ENCODE data around the gene OR56B1. TPM values are rescaled to one million over a fixed set of nuclear protein-coding genes. Genes with fewer than 3 reads are reported as not detected.
"Not testable (repeated sequence)": the region's sequence is repeated elsewhere in the genome, so short reads cannot be mapped to it uniquely, and the experiment has no call there.

Gene OR56B1, protein sequence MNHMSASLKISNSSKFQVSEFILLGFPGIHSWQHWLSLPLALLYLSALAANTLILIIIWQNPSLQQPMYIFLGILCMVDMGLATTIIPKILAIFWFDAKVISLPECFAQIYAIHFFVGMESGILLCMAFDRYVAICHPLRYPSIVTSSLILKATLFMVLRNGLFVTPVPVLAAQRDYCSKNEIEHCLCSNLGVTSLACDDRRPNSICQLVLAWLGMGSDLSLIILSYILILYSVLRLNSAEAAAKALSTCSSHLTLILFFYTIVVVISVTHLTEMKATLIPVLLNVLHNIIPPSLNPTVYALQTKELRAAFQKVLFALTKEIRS
- under 1 TPM in 1 of 4 donors, not detected in 3; 0.29 TPM for total RNA-seq

DNA sequence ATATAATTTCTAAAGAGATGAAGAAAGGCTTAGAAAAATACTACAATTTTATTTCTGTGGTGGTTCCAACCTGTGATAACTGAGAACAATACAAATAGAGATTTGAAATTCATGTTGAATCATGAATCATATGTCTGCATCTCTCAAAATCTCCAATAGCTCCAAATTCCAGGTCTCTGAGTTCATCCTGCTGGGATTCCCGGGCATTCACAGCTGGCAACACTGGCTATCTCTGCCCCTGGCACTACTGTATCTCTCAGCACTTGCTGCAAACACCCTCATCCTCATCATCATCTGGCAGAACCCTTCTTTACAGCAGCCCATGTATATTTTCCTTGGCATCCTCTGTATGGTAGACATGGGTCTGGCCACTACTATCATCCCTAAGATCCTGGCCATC, at the start of gene OR56B1:
TSS of gene OR56B1 (plus strand) at position 53 of the 400 bp plus-strand sequence. CDS start at position 122, 69 bp downstream.
- H3K4me3 ChIP-seq (ENCODE audit: low read depth, poor library complexity, severe bottlenecking): no peak within 1 kb of the TSS
- no peak for DNase-seq (ENCODE audit: low spot score in 2 of 2)
- WGBS, 2 donors: 70% methylated on average over 1 of the region's 1 CpG
- intact Hi-C loops (cut with DNase I; ENCODE audit: low total_unique reads): no loop called here
- TF ChIP-seq, protein P1, sequence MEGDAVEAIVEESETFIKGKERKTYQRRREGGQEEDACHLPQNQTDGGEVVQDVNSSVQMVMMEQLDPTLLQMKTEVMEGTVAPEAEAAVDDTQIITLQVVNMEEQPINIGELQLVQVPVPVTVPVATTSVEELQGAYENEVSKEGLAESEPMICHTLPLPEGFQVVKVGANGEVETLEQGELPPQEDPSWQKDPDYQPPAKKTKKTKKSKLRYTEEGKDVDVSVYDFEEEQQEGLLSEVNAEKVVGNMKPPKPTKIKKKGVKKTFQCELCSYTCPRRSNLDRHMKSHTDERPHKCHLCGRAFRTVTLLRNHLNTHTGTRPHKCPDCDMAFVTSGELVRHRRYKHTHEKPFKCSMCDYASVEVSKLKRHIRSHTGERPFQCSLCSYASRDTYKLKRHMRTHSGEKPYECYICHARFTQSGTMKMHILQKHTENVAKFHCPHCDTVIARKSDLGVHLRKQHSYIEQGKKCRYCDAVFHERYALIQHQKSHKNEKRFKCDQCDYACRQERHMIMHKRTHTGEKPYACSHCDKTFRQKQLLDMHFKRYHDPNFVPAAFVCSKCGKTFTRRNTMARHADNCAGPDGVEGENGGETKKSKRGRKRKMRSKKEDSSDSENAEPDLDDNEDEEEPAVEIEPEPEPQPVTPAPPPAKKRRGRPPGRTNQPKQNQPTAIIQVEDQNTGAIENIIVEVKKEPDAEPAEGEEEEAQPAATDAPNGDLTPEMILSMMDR (IDR thresholded peaks at IDR 0.05): no peak
- no peak for TF ChIP-seq POLR2A (IDR thresholded peaks at IDR 0.05)

DNA sequence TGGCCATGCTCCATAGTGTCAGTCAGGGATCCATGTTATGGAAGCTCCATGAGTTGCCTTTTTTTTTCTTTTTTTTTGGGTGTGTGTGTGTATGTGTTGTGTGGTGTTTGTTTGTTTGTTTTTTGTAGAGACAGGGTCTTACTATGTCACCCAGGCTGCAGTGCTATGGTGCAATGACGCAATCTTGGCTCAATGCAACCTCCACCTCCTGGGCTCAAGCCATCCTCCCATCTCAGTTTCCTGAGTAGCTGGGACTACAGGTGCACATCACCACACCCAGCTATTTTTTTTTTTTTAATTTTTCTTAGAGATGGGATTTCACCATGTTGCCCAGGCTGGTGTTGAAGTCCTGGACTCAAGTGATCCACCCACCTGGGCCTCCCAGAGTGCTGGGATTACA, 47.8 kb upstream of the OR56B1 start:
- TF ChIP-seq POLR2A (IDR thresholded peaks at IDR 0.05): no peak
- TF ChIP-seq, protein P1 (IDR thresholded peaks at IDR 0.05): no peak
- intact Hi-C loops (cut with DNase I; ENCODE audit: low total_unique reads): no loop called here
- 95 to 96% methylated on average over 1 of the region's 1 CpG for WGBS, 2 donors
- DNase-seq (ENCODE audit: low spot score in 2 of 2): no peak
- H3K4me3 ChIP-seq (ENCODE audit: low read depth, poor library complexity, severe bottlenecking): no peak overlapping the region

DNA sequence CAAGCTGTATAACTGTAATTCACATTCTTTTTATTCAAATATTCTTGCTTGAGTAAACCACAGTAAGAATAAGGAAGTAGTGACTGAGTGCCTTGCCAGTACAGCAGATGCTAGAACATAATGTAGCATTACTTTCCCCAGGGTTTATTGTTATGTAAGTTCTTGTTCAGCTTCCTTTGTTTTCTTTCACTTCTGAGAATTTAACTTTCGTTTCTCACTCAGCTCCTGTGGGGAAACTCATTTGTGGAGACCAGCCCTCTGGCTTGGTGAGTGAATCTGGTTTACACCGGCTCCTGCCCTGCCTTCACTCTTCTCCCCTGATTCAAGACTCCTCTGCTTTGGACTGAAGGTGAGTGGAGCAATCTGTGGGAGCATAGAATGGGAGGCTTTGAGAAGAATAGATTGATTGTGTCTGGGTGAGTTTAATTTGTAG, 46.7 kb upstream of the OR56B1 start, which contains the start of gene TRIM22:
TSS of gene TRIM22 (plus strand) at position 240 of the 433 bp plus-strand sequence. CDS start 6,443 bp downstream, outside the sequence.
- peak in 1 of 2 donors; percentile 35 for DNase-seq (ENCODE audit: low spot score in 2 of 2)
- TF ChIP-seq POLR2A (IDR thresholded peaks at IDR 0.05): no peak
- TF ChIP-seq, protein P1 (IDR thresholded peaks at IDR 0.05): no peak
- WGBS, 2 donors: 3 to 4% methylated on average over 2 of the region's 2 CpGs
- peak within 1 kb of the TSS; percentile 25 for H3K4me3 ChIP-seq (ENCODE audit: low read depth, poor library complexity, severe bottlenecking)
- intact Hi-C loops (cut with DNase I; ENCODE audit: low total_unique reads): no loop called here

DNA sequence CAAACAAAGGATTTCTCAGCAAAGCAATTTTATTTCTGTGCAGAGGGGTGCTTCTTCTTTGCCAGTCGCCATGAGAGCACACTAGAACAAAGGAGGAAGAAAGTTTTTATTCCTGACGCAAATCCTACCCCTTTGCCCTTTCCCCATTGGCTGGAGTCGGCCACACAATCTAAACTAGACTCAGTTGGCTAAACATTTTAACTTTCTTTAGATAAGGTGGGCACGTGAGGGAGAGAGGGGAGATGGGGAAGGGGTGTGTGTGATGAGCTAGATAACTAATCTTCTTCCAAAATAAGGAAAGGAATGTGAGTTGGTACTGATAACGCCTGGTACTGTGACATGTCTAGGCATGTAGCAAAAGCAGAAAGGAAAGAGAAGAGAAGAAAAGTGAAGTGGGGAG, 46.0 kb upstream of the OR56B1 start:
- TF ChIP-seq, protein P1 (IDR thresholded peaks at IDR 0.05): no peak
- TF ChIP-seq POLR2A (IDR thresholded peaks at IDR 0.05): no peak
- no peak for DNase-seq (ENCODE audit: low spot score in 2 of 2)
- whole genome bisulfite sequencing, 2 donors: 11 to 13% methylated on average over 5 of the region's 5 CpGs
- intact Hi-C loops (cut with DNase I; ENCODE audit: low total_unique reads): no loop called here
- peak overlapping the region; percentile 25 for H3K4me3 ChIP-seq (ENCODE audit: low read depth, poor library complexity, severe bottlenecking)

DNA sequence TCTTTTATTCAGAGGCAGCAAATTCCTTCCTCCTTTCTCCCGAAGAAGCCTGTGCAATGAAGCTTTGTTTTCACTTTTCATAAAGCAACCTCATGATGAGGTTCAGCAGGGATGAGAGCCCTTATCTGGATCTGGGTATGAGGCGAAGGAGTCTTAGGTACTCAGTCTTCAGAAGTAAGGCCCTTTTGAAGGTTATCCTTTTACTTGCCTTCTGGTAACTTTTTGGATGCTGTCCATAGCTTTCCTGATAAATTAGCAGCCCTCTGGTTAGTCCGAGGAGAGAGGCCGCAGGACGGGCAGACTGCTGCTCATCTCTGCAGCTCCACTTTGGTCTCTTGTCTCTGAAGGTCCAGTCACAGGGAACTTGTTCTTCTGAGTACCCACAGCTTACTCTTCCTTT, 45.5 kb upstream of the OR56B1 start:
- intact Hi-C loops (cut with DNase I; ENCODE audit: low total_unique reads): no loop called here
- no peak for DNase-seq (ENCODE audit: low spot score in 2 of 2)
- TF ChIP-seq POLR2A (IDR thresholded peaks at IDR 0.05): no peak
- TF ChIP-seq, protein P1 (IDR thresholded peaks at IDR 0.05): no peak
- WGBS, 2 donors: 10 to 26% methylated on average over 5 of the region's 5 CpGs
- H3K4me3 ChIP-seq (ENCODE audit: low read depth, poor library complexity, severe bottlenecking): no peak overlapping the region

DNA sequence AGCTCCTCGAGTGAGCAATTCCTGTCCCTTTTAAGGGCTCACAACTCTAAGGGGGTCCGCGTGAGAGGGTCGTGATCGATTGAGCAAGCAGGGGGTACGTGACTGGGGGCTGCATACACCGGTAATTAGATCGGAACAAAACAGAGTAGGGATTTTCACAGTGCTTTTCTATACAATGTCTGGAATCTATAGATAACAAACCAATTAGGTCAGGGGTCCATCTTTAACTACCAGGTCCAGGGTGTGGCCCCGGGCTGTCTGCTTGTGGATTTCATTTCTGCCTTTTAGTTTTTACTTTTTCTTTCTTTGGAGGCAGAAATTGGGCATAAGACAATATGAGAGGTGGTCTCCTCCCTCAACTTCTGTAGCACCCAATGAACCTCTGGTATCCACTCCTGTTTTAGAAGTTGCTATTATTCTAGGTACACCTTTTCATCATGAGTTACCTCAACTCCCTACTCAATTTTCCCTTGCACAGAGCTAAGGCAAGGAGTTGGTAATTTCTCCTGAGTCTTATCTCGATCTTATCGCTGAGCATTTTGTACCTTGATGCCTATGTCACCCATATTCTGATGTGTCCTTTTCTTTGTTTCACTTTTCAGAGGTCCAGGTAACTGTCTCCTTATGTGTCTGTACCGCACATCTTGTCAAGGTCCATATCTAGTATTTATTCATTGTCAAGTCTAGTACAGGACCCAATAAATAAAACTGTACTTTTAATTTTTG, 44.8 kb upstream of the OR56B1 start:
- H3K4me3 ChIP-seq (ENCODE audit: low read depth, poor library complexity, severe bottlenecking); intact Hi-C loops (cut with DNase I; ENCODE audit: low total_unique reads); DNase-seq (ENCODE audit: low spot score in 2 of 2): not testable (repeated sequence)
- whole genome bisulfite sequencing, 2 donors: 64 to 66% methylated on average over 12 of the region's 12 CpGs

Data from lower leg skin (tissue), 4 donors.